ENCODE data around the gene IQCB1. TPM values are rescaled to one million over a fixed set of nuclear protein-coding genes. Genes with fewer than 3 reads are reported as not detected.

IQCB1 gene
- total and polyA plus RNA-seq, 9 donors: 15.3 to 28.2 (median 20.2) TPM

DNA sequence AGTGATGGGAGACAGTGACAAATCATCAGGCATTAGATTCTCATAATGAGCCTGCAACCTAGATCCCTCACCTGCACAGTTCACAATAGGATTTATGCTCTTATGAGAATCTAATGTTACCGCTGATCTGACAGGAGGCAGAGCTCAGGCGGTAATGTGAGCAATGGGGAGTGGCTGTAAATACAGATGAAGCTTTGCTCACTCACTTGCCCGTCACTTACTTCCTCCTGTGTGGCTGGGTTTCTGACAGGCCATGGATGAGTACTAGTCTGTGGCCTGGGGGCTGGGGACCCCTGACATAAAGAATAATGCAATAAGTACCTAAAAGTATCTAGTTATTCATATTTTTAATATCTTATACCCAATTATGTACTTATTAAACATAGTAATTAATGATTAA is 15.6 kb downstream of the IQCB1 start:
- H3K4me1 ChIP-seq (ENCODE audit: insufficient read depth): no peaks in the 10 kb centered on the region
- intact Hi-C loops (cut with DNase I): no loop called here
- no peak for DNase-seq
- no peaks in the 10 kb centered on the region for H3K9me3 ChIP-seq
- H3K4me3 ChIP-seq: no peak overlapping the region
- WGBS, 3 donors: 92 to 98% (median 96%) methylated on average over 3 of the region's 3 CpGs
- TF ChIP-seq, protein P1, sequence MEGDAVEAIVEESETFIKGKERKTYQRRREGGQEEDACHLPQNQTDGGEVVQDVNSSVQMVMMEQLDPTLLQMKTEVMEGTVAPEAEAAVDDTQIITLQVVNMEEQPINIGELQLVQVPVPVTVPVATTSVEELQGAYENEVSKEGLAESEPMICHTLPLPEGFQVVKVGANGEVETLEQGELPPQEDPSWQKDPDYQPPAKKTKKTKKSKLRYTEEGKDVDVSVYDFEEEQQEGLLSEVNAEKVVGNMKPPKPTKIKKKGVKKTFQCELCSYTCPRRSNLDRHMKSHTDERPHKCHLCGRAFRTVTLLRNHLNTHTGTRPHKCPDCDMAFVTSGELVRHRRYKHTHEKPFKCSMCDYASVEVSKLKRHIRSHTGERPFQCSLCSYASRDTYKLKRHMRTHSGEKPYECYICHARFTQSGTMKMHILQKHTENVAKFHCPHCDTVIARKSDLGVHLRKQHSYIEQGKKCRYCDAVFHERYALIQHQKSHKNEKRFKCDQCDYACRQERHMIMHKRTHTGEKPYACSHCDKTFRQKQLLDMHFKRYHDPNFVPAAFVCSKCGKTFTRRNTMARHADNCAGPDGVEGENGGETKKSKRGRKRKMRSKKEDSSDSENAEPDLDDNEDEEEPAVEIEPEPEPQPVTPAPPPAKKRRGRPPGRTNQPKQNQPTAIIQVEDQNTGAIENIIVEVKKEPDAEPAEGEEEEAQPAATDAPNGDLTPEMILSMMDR (IDR thresholded peaks at IDR 0.05): no peak
- no peak for TF ChIP-seq POLR2A (IDR thresholded peaks at IDR 0.05)
- no peak for TF ChIP-seq EP300 (IDR thresholded peaks at IDR 0.05)
- H3K27me3 ChIP-seq: no peaks in the 10 kb centered on the region
- no peak overlapping the region for H3K27ac ChIP-seq
- no peaks in the 10 kb centered on the region for H3K36me3 ChIP-seq

DNA sequence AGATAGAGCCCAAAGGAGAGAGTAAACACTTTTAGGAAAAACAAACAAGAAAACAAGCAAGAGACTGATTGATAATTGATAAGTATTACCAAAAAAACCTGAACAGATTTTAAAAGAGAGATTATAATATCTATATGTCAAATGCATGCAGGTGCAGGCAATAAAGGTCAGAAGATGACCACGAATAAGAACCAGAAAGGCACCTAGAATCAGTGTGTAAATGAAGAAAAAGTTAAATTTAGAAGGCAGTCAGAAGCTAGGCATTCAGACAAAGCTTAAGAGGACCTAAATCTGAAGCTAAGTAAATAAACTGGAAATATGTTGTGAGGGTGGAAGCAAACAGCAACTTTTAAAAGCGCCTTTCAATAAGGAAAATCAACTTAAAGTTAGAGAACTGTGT is 16.3 kb downstream of the IQCB1 start:
- no peak overlapping the region for H3K4me3 ChIP-seq
- DNase-seq: no peak
- H3K9me3 ChIP-seq: no peaks in the 10 kb centered on the region
- TF ChIP-seq, protein P1 (IDR thresholded peaks at IDR 0.05): no peak
- no peak for TF ChIP-seq POLR2A (IDR thresholded peaks at IDR 0.05)
- no peak for TF ChIP-seq EP300 (IDR thresholded peaks at IDR 0.05)
- 88 to 95% (median 94%) methylated on average over 2 of the region's 2 CpGs for WGBS, 3 donors
- no peaks in the 10 kb centered on the region for H3K27me3 ChIP-seq
- no peak overlapping the region for H3K27ac ChIP-seq
- no peaks in the 10 kb centered on the region for H3K4me1 ChIP-seq (ENCODE audit: insufficient read depth)
- intact Hi-C loops (cut with DNase I): no loop called here
- no peaks in the 10 kb centered on the region for H3K36me3 ChIP-seq

DNA sequence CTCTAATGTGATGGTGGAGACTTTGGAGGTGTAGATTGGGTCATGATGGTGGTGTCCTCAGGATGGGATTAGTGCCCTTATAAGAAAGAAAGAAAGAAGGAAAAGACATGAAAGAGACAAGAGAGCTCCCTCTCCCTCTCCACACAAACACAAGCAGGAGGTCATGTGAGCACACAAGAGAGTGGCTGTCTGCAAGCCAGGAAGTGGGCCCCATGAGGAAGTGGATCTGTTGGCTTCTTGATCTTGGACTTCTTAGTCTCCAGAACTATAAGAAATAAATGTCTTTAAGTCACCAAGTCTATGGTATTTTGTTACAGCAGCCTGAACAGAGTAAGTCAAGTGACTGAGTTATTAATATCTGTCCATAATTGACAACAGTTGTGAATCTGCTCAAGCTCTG is 17.1 kb downstream of the IQCB1 start:
- Histone ChIP-seq H3K36me3 (no peaks in the 10 kb centered on the region), H3K9me3 (no peaks in the 10 kb centered on the region), H3K27ac (no peak overlapping the region), H3K27me3 (no peaks in the 10 kb centered on the region), H3K4me1 (ENCODE audit: insufficient read depth) (no peaks in the 10 kb centered on the region), H3K4me3 (no peak overlapping the region)
- TF ChIP-seq, protein P1 (IDR thresholded peaks at IDR 0.05): no peak
- no peak for TF ChIP-seq POLR2A (IDR thresholded peaks at IDR 0.05)
- TF ChIP-seq EP300 (IDR thresholded peaks at IDR 0.05): no peak
- intact Hi-C loops (cut with DNase I): no loop called here
- no peak for DNase-seq

DNA sequence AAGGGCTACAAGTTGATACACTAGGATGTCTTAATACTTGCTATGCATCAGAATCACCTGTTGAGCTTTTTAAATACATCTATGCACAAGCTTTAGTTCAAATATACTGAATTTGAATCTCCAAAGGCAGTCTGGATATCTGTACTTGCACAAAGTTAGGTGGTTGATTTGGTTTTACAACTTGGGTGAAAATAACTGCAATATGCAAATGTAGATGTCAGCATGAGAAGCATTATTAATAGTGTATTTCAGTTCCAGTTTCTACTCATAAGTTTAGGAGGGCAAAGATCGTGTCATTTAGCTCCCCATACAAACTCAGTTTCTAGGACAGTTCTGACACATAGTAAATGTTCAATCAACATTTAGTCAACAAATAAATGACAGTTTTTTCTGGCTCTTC is 25.6 kb downstream of the IQCB1 start:
- DNase-seq: no peak
- H3K36me3 ChIP-seq: no peaks in the 10 kb centered on the region
- TF ChIP-seq POLR2A (IDR thresholded peaks at IDR 0.05) (no peak), EP300 (IDR thresholded peaks at IDR 0.05) (no peak)
- TF ChIP-seq, protein P1 (IDR thresholded peaks at IDR 0.05): no peak
- H3K4me3 ChIP-seq: no peak overlapping the region
- no peaks in the 10 kb centered on the region for H3K9me3 ChIP-seq
- no peak overlapping the region for H3K27ac ChIP-seq
- 0 to 47% (median 0%) methylated on average over 1 of the region's 1 CpG for WGBS, 3 donors
- H3K27me3 ChIP-seq: no peaks in the 10 kb centered on the region
- H3K4me1 ChIP-seq (ENCODE audit: insufficient read depth): no peaks in the 10 kb centered on the region
- intact Hi-C loops (cut with DNase I): no loop called here

Measured in ovary (tissue), 9 donors.